SIG-M5 treated with dmso at 0.1 percent for 504 hours (cell line): ENCODE measurements around the gene ABHD12B.
"Not testable (repeated sequence)": the region's sequence is repeated elsewhere in the genome, so short reads cannot be mapped to it uniquely, and the experiment has no call there.

ENCODE experiments used
- DNase-seq: peaks from one replicate; lab custom pipeline; 2025; ENCODE audit not compliant: unreplicated experiment; lab: John Stamatoyannopoulos, UW

Gene ABHD12B

DNA sequence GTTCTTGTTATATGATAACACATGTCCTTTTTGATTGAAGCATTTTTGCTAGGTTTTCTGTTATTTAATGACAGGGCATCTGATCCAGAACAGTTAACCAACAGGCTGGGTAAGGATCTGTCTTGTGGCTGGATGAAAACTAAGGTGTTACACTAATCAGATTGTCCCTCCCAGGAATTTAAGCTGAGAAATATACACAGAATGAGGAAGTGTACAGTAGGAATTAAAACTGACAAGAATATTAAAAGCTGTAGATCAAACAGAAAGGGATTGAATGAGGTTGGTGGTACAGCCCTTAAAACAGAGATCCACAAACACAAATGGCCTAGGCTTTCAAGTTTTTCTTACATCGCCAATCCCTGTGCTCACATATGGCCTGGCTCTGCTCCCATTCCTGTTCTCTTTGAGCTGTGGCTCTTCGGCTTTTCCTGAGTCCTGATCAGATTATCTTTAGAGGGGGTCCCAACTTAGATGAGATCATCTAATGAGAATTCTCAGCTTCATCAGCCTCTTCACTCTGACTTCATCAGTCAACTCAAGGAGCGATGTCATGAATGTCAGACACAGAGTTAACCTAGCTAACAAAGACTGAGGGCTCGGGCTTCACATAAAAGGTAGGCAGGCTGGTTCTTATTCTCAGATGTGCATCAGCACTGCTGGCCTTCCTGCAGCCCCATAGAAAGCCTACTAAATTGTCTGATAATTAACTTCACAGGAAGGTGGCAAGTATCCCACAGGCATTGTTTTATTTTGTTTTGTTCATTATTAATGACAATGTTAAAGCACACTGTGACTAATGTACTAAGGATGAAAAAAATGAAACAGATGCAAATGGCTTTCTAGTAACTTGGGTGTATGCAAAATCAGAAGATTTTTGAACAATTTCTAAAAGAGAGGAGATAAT, 61.0 kb downstream of the ABHD12B start:
- no peak for DNase-seq

DNA sequence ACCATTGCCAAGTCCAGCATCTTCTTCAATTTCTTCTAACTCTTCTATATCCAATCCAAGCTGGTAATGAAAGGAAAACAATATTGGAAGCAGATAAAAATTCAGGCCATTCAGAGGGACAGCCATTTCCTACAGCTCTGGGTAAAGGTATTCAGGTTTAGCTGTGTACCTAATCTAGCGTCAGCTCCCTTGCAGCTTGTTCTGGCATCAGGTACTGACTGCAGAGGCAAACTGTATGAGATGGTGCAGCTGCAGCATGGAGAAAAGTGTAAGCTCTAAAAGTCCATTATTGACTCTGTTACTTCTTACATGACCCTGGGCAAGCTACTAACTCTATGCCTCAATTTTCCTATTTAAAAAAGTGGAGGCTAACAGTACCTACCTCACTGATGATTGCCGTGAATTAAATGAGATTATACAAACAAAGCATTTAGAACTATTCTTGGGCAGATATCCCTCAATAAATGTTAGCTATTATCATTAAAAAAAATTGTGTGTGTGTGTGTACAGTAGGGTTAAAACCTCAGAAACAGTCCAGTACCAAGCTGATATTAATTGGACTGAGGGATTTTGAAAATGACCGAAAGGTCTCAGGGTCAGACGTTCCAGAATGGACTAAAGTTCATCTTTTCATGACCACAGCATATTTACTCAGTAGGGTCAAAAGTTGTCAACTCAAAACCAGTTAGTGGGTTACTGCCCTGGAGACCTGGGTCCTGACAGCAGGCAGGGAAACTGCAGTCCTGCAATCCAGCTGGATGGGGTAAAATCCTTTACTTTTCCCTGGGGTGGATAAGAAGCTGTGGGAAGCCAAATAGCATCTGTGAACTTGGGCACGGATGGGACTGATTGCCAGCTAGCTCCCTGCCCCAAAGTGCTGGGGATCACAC, 63.5 kb downstream of the ABHD12B start:
- no peak for DNase-seq

DNA sequence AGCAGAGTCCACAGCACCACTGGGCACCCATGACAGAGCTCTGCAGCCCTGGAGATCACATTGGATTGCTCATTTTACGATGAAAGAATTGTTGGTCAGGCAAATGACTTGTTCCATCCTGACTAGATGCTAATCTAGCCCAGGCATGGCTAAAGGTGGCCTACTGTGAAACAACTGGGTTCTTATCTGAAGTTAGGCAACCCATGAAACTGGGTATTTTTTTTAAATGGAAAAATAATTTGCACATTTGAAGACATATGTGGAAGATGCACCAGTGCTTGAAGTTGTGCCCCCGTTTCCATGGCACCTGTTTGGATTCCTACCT, 64.1 kb downstream of the ABHD12B start:
- no peak for DNase-seq

DNA sequence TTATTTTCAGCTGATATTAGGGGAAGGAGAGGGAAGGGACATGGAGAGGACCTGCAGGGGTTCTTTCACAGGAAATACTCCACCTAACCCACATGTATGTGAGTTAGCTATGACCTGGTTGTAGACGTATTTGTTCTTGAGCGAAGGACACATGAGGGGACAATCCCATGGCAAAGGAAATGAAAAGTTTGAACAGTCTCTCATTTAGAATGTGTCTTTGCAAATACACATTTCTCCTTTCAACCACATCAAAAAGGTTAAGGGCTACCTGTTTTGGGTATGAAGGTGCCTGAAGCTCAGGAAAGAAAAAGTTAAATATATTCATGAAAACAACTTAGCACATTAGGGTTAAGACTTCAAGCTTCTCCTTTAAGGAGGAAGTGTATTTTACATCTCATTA, 65.0 kb downstream of the ABHD12B start:
- peak; percentile 48 for DNase-seq

DNA sequence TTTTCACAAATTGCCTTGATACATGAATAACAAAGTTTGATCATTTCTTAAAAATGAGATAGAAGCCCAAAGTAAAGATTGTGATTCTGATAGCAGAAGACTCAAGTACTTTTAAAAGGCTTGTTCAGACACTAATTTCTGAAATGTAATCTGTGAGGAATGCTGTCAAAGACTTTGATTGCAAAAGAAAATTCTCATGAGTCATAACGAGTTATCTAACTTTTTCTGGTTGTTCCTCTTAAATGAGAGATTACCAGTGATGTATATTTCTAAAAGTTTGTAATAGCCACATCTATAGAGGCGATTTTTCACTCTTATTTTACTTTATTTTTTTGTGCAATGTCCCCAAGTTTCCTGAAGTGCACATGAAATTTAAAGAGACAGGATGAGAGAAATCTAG, 65.5 kb downstream of the ABHD12B start:
- peak; percentile 69 for DNase-seq

DNA sequence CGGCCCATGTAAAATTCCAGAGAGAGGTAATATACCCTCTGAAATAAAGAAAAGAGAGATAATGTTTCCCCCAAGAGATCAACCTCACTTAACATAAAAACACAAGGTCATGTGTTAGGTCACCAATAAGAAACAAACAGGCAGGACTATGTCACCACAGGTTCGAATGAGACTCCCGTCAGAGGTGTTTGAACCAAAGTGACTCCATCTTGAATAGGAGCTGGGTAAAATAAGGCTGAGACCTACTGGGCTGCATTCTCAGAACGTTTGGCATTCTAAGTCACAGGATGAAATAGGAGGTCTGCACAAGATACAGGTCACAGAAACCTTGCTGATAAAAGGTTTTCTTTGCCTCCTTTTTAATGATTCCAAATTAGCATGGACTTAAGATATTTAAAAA, 65.9 kb downstream of the ABHD12B start:
- DNase-seq, result no peak

DNA sequence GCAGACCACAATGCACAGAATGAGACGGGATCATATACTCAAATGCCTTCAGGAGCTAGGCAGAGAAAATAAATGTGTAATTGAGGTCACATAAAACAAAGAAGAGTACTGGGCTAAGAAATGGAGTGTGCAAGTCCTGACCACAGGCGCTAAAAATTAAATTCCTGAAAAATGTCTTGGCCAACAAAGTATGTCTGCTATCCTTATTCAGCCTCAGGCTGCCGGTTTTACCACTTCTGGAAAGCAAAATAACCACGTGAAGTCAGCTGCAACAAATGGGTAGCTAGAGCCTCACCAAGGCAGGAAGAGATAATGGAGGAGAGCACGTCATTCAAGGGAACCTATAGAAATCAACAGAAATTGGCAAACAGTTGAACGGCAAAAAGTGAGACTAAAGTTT, 69.3 kb downstream of the ABHD12B start:
- DNase-seq, result peak; percentile 16

DNA sequence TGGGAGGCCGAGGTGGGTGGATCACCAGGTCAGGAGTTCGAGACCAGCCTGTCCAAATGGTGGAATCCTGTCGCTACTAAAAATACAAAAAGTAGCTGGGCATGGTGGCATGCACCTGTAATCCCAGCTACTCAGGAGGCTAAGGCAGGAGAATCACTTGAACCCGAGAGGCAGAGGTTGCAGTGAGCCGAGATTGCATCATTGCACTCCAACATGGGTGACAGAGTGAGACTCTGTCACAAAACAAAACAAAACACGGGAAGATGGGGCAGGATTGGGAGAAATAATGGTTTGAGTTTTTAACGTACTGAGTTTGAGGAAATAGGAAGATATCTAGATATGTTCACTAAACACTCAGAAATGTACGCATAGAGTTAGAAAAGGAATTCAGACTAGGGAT, 69.8 kb downstream of the ABHD12B start:
- not testable (repeated sequence) for DNase-seq

DNA sequence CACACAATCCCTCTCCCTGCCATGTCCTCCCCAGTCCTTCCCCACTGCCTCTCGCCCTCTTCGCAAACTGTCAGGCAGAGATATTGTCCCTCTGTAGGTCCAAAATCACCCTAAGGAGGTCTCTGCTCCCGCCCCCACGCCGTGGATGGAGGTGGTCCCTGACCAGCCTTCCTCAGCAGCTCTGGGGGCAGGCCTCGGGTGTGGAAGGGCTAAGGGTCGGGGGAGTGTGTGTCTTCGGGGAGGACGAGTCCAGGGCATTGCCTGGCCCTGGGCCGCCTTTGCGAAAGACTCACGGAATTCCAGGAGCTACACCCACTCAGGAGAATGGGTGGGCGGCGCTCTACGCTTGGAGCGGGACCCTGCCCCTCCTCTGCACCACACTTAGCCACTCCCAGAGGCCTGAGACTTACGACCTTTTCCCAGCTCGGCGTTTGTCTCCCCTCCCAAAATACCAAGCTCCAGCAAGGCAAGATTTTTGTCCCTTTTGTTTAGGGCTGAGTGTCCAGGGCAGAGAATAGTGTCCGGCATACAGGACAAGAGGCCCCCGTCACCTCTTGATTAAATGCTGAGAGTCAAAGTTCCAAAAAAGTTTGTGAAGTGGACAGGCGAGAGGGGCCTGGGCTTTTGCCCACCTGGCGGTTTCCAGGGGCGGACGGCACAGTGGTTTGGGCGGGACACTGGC, 71.5 kb downstream of the ABHD12B start:
- peak; percentile 26 for DNase-seq

DNA sequence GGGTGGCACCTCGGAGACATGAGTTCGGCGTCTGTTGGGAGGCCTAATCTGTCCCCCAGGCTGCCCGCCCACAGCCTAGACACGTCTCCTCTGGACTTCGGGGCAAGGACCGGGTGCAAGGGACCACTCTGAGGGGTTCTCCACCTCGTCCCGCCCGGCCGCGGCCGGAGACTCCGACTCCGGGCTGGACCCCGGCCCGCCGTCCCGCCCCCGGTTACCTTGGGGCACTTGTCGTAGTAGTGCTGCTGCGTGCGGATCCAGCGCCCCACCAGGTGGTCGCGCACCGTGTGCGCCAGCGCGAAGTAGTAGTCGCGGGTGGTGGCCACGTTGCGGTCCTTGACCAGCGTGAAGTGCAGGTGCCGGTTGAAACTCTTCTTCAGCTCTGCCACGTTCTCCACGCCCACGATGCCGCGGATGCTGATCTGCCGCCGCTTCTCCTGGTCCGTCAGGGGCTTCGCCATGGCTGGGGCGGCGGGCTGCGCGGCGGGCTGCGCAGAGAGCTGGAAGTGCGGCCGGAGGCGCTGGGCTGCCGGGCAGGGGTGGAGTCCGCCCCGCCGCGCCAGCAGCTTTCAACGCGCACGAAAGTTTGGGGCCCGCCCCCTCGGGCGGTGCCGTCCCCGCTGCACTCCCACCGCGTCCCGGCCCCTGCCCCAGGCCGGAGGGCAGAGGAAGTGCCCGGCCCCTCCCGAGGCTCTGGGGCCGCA, 72.2 kb downstream of the ABHD12B start, which contains the start of gene PYGL:
Gene PYGL, minus strand, starts transcription at position 541 of the 704 bp plus-strand sequence. Its CDS starts 80 bp downstream, at position 461.
- peak; percentile 59 for DNase-seq

DNA sequence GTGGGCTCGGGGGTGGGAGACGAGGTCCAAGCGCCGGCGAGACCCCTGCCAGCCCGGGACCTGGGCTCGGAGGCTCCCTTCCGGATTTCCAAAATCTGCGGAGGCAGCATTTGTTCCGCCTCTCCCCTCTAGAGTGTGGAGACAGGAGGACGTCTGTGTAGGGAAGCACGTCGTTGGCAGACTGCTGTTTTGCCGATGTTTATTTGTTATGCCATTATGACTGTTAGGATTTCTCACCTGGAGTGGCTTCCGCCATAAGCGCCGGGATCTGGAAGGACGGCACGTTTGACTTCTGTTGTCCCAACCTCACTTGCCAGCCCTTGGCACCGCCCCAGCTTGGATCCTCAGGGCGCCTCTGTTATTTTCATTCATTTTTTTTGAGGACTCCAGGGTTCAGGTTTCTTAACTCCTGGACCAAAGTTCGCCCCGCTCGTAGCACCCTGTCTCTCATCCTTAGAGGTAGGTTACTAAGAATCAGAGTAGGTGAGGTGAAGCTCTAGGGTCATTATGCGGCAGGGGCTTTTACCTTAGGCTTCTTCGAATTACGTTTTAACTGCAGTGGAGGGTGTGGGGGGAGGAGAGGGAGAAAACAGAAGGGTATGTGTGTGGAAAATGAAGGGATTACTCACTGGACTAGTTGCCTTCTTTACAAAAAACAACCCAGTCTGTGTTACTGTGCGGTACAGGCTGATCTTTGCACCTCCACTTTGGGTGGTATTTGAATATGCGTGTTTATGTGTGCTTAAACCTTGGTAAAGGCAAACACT, 73.0 kb downstream of the ABHD12B start:
- peak; percentile 54 for DNase-seq

DNA sequence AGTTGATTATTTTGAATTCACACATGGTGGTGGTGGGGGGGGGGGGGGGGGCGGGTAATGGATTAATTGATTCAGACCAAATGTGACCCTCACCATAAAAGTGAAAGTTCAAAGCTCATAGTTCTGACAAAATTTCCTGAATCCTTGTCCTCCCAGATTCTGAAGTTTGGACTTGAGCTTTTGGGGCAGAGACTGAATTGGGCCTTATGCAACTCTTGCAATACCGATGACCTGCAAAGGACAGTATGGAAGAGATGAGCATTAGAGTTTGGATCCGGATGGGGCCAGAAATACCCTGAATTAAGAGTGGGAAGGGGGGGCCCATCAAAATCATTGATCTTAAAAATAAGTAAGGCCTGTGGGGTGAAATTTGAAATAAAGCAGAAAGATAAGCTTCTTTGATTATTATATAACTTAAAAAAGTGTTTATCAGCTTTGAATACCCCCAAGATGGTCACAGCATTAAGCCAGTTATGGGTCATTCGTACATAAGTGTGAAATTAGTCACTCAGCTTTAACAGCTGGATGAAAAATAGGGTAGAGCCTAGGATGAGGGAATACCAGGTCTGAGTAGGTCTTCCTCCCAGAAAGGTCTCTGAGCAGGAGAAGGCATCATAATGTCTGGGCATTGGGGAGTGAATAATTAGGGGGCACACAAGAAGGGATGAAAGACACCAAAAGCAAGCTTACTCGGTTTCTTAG, 74.5 kb downstream of the ABHD12B start:
- no peak for DNase-seq

DNA sequence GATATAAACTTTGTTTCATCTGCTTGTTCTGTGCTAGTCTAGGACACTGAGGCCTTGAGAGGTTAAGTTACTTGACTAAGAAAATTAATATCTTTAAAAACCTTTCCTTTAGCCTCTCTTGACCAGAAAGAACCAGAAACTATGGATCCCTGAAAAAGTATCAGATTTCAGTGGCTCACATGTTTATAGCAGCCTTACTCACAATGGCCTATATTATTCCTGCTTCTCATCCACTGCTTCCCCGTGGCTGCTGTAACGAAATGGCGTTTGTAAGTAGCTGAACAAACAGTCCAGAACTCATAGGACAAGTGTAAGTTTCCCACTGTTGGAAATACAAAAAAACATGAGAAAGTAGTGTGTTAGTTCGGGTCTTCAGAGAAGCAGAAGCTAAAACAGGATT, 75.6 kb downstream of the ABHD12B start:
- DNase-seq, result no peak

DNA sequence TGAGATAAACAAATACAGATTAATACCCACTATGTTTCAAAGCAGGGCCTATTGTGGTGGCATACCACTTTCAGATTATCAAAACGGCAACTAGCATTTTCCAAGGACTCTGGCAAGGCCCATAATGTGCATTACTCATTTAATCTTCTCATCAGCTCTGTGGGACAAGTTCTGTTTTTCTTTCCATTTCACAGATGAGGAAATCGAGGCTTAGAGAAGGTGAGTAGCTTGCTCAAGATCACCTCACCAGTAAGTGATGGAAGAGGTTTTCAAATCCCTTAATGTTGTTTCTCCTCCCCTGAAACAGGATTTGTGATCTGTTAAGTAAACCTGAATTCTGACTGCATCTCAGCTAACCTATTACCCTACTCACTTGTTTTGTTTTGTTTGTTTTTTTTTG, 76.4 kb downstream of the ABHD12B start:
- no peak for DNase-seq

DNA sequence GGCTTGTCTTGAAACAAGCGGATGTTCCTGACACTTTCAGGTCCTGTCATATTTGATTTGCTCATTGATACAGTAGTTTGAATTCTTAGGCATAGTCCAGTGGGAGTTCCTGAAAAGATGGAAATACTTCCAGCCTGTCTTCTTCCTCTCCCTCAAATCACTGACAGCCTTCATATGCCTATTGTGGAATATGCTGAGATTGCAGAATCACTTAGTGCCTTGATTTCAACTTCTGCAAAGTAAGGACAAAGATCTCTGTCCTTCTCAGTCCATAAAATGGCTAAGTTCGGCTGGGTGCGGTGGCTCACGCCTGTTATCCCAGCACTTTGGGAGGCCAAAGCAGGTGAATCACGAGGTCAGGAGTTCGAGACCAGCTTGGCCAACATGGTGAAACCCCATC, 79.2 kb downstream of the ABHD12B start:
- DNase-seq, result no peak

DNA sequence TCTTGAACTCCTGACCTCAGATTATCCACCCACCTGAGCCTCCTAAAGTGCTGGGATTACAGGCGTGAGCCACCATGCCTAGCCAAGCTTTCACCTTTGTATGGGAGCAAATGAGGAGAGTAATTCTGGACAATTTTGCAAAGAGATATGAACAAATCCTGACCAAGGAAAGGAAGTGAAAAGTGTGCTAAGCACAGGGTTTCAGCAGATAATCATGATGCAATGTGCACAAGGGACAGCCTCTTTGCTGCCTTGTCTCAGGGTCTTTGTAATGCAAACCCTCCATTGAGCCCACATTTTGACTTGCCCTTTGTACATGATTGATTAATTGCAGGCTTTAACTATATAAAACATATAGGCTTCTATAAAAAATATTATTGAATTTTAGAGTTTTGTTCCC, 81.6 kb downstream of the ABHD12B start:
- DNase-seq, result peak; percentile 53
